GM18511 (cell line): ENCODE measurements around the gene CACNA1A.

Experiments
- ATAC-seq: cut with Tn5 transposase; IDR thresholded peaks from one replicate; pipeline ENCODE4 v1.9.1; 2021; ENCODE audit warnings: mild to moderate bottlenecking, moderate library complexity; ENCODE audit not compliant: unreplicated experiment

CACNA1A gene

DNA sequence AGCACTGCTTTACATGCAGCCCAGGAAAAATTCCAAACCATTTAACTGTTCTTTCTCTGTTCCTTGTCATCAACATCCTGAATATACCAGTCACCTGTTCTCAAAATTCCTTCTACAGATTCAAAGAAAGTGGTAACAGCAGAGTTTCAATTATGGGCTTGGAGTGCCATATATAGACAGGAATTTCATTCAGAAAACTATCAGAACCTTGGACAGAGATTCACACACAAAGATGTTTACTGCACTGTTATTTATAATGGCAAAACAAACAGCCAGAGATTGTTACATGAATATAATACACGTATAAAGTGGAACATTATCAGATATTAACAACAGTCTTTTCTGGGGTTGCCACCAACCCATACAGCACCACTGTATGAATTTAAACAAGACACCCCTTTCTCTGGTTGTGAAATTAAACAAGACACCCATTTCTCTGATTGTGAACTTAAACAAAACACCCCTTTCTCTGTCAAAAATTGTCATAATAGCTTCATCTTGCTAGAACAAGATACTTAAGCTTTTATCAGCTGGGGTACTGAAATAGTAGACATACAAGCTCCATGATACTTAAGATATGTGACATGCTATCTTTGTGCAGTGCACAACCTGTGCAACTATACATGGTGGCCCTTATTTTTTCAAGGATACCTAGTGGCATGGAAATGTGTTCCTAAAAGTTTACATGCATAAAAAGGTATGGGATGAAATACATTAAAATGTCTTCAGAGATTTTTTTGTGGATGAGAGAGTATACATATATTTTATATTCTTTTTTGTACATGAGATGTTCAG, 12.6 kb downstream of the CACNA1A start:
- ATAC-seq, result no peak

DNA sequence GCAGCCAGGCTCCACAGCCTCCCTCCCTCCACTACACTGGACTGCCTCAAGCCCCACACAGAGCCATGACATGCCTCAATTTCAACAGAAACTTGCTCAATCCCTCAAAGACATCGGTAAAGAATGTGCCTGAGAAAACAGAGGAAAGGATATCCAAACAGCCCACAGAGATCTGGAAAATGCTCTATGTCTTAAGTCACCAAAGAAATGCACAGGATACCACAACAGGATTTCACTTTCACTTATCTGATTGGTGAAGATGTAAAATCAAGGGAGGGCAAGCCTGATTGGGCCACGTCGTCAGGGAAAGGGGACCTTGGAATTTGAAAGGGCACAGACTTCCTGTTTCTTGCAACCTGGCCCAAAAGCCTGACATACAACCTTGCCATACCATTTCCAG, 14.2 kb downstream of the CACNA1A start:
- no peak for ATAC-seq

GRCh38 chr19:13487985-13488384, 18.3 kb downstream of the CACNA1A start:
- ATAC-seq, result no peak

DNA sequence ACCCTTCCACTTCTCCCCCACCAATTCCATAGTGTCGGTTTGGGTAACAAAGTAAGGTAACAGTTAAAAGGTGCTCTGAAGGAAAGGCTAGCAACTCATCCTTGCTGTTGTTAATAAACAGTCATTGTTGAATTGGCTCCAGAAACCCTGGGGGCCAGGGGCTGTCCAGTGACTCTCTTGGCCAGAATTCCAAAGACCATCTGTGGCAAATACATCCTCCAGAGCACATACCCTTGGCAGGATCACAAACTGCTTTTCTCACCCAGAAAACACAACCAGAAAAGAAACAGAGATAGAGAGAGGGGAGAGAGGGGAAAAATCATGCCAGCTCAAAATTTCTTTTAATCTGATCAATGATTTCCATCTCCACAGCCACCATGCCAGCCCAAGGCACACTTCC, 22.1 kb downstream of the CACNA1A start:
- ATAC-seq, result no peak

DNA sequence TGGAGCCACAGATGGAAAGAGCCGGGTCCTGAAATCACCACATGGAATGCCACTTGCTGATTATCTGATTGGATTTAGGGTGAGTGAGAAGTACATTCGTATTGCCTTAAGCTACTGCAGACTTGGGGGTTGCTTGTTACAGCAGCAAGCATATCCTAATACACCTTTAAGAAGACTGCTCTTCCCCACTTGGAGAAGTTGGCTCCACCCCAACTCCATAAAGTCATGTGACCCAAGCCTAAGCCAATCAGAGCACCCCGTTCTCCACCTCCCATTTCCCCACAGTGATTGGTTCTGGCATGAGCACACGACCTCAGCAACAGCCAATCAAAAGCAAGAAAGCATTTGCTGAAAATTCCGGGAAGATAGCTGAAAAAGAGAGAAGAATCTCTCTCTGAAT, 23.1 kb downstream of the CACNA1A start:
- ATAC-seq, result no peak

DNA sequence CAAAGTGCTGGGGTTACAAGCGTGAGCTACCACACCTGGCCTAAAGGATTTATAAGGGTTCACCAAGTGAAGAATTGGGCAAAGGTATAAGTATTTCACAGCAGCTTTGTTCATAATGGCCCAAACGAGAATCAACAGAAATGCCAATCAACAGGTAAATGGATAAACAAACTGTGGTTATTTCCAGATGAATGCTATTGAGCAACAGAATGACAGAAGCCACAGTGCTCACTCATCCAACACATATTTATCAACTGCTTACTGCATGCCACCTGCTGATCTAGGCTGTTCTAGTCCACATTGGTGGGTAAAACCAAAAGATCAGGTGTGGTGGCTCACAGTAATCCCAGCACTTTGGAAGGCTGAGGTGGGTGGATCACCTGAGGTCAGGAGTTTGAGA, 27.7 kb downstream of the CACNA1A start:
- ATAC-seq, result no peak

DNA sequence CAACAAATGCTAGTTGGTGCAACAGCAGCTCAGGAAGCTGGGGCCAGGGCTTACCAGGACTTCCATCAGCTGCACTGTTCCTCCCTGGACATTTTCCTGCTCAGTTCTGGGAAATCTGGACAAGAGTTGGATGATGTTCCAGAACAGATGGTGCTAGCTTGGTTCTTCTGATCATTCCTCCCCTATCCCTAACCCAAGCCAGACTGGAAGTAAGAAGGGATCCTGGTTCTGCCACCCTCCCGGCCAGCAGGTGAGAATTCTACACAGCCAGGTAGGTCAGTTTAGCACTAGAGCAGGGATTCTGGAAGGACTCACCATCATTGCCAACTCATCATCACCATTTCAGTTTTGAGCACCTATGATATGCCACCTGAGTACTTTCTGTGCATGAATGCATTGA, 30.2 kb downstream of the CACNA1A start:
- no peak for ATAC-seq

DNA sequence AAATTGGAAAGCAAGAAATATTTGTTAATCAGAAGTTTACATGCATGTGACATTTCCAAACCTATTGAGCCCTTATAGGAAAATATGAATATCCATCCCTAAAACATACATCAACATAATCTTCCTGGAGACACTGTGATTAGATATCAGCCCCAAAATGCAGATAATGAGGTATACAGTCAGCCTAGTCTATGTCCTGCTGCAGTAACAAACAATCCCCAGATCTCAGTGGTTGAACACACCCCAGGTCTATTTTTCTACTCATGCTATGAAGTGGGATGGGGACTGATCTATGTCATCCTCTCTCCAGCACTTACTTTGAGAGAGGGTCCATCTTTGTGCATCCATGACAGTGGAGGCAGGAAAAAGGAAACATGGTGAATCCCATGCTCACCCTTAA, 31.2 kb downstream of the CACNA1A start:
- ATAC-seq, result no peak

GRCh38 chr19:13466697-13467096, 39.6 kb downstream of the CACNA1A start:
- no peak for ATAC-seq

DNA sequence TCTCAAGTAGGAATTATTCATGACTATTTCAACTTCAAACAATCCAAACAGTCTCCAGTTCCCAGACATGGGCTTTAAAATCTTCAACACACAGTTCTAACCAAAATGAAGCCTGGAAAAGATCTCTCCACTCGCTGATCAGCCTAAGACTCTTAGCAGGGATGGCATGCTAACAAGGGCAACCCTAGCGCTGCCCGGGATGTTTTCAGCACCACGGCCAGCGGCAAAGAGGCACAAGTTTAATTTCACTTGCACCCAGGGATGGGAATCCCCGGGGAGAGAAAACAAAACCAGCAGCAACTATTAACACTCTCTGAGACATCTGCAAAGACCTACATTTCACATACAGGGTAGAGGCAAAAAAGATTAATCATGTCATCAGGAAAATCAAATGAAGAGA, 43.0 kb downstream of the CACNA1A start:
- no peak for ATAC-seq

GRCh38 chr19:13461536-13461935, 44.7 kb downstream of the CACNA1A start:
- ATAC-seq, result no peak

DNA sequence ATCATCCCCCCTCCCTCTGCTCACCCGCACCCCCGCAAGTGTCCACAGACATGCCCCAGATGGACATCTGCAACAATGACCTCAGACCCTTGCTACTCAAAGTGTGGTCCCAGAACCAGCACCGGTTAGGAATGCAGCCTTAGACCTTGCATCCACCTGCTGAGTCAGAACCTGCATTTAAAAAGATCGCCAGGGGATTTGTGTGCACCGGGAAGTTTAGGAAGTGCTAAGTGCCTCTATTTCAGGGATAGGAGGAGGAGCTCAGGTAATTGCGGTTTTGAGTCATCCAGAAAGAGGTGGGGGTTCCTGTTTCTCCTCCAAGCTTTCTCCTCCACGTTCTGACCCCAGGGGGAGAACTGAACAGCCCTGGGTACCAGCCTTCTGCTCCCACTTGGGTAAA, 46.2 kb downstream of the CACNA1A start:
- ATAC-seq, result no peak

- no peak for ATAC-seq
Measured at GRCh38 chr19:13459351-13459750, 46.9 kb downstream of the CACNA1A start.

DNA sequence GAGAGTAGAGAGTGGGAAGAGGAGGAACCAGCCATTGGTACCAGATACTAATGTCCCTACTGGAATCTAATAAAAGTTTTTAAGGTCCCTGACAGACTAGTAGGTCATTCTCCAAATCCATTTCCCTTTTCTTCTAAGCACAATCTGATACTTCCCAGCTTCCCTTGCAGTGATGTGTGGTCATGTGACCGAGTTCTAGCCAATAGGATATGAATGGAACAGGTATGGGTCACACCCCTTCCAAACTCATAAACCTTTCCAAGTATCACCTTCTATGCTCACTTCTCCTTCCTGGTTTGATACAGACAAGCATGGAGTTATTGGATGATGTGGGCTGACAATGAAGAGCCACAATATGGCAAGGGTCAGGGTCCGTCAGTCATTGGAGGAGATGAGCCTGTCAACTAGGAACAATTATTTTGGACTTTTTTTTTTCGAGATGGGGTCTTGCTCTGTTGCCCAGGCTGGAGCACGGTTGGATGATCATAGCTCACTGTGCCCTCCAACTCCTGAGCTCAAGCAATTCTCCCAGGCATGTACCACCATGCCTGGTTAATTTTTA, 54.8 kb downstream of the CACNA1A start:
- no peak for ATAC-seq

DNA sequence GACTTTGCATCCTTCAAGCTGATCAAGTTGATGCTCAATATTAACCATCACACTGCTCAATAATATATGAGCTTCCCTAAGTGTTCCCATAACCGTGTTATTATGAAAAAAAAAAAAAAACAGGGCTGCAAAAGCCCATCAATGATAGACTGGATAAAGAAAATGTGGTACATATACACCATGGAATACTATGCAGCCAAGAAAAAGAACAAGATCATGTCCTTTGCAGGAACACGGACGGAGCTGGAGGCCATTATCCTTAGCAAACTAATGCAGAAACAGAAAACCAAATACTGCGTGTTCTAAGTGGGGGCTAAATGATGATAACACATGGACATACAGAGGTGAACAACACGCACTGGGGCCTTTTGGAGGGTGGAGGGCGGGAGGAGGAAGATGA, 58.3 kb downstream of the CACNA1A start:
- ATAC-seq, result no peak

GRCh38 chr19:13441810-13442512, 64.3 kb downstream of the CACNA1A start:
- ATAC-seq, result no peak

GRCh38 chr19:13437919-13438618, 68.2 kb downstream of the CACNA1A start:
- no peak for ATAC-seq

GRCh38 chr19:13436352-13436751, 69.9 kb downstream of the CACNA1A start:
- ATAC-seq, result no peak

DNA sequence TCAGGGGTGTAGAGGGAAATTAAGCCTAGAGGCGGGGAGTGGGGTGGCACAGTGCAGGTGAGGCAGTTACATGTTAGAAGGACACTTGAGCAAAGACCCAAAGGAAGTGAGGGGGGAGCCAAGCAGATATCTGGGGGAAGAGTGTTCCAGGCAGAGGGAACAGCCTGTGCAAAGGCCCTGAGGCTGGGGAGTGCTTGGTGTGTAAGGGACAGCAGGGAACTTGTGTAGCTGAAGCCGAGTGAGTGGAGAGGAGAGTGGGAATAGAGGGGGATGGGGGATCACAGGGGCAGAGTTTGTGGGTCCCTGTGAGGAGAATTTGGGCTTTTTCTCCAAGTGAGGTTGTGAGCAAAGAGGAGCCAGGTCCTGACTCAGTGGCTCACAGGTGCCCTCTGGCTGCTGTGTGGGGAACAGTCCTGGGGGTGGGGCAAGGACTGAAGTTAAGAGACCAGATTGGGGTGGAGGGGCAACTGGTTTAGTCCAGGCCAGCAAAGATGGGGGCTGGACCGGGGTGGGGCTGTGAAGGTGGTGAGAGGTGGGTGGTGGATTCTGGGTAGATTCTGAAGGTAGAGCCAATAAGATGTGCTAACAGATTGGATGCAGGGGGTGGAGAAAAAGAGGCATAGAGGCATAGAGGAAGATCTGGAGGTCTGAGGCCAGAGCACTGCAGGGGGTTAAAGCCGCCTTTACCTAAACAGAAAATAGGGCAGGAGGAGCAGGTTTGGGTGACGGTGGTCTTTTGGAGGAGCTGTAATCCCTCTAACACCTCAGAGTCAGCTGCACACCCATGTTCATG, 75.3 kb downstream of the CACNA1A start:
- no peak for ATAC-seq

GRCh38 chr19:13429563-13429962, 76.7 kb downstream of the CACNA1A start:
- ATAC-seq, result no peak

- ATAC-seq, result no peak
Measured at GRCh38 chr19:13428352-13428751, 77.9 kb downstream of the CACNA1A start.
